SIG-M5 (cell line): ENCODE results near the gene PDE4D.
"Not testable (repeated sequence)": the region's sequence is repeated elsewhere in the genome, so short reads cannot be mapped to it uniquely, and the experiment has no call there.

Source experiments
- DNase-seq: peaks from one replicate; lab custom pipeline; 2025; lab: John Stamatoyannopoulos, UW

Gene PDE4D

GRCh38 chr5:59768152-59769040, 125.1 kb downstream of the PDE4D start:
- no peak for DNase-seq

- no peak for DNase-seq
These were observed 125.8 kb downstream of the PDE4D start for GRCh38 chr5:59767681-59768151.

GRCh38 chr5:59767211-59767605, 126.3 kb downstream of the PDE4D start:
- DNase-seq, result no peak

GRCh38 chr5:59766427-59767210, 126.9 kb downstream of the PDE4D start:
- DNase-seq, result no peak

DNA sequence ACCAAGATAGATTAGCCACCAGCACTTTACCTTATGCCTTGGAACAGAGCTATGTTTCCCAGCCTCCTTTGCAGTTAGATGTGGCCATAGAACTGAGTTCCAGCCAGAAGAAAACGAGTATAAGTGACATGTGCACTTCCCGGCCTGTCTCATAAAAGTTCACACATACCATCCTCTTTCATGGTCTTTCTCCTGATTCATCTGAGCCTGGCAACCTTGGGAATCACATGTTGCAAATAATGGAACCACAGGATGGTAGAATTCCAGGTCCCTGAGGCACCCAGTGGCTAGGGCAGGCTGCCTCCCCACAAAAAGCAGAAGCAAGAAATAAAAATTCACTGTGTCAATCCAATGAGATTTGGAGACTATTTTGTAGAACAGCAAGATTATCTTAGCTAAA, 128.1 kb downstream of the PDE4D start:
- no peak for DNase-seq

- DNase-seq, result no peak
These were observed 129.2 kb downstream of the PDE4D start for GRCh38 chr5:59764361-59764760.

DNA sequence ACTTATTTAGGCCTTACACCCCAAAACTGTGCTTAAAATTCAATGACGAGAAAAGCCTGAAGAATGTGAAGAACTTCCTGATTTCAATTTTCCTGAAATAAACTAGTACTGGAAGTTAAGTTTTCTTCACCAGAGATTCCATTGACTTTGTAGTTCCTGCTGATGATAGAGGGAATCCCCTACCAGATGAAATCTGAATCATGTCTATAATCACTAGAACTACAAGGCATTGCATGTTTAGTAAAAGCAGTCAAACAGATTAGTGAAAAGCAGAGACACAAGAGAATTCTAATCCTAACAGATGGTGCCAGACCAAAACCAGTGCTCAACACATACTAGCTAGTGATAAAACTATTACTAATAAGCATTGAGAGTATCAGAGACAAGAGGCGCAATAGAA, 130.0 kb downstream of the PDE4D start:
- no peak for DNase-seq

DNA sequence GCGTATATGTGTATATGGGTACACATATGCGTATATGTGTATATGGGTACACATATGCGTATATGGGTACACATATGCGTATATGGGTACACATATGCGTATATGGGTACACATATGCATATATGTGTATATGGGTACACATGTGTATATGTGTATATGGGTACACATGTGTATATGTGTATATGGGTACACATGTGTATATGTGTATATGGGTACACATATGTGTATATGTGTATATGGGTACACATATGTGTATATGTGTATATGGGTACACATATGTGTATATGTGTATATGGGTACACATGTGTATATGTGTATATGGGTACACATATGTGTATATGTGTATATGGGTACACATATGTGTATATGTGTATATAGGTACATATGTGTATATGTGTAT, 131.3 kb downstream of the PDE4D start:
- not testable (repeated sequence) for DNase-seq

GRCh38 chr5:59760785-59761348, 132.7 kb downstream of the PDE4D start:
- no peak for DNase-seq

GRCh38 chr5:59759600-59760351, 133.8 kb downstream of the PDE4D start:
- DNase-seq, result no peak

DNA sequence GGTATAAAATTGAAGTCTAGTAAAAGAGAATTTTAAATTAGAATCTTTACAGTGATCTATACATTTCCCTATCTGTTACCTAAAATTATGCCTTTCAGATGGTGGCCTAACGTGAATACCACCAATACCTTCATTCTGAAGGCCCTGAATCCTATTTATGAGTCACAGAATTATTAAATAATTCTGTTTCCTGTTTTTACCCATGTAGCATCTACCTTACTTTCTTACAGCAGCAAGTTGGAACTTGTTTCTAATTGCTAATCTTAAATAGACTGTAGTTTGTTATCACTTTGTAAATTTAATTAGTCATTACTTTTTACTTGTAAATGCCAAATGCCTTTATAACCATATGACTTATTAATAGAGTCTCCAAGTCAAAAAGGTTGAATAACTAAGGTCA, 135.0 kb downstream of the PDE4D start:
- DNase-seq, result no peak

DNA sequence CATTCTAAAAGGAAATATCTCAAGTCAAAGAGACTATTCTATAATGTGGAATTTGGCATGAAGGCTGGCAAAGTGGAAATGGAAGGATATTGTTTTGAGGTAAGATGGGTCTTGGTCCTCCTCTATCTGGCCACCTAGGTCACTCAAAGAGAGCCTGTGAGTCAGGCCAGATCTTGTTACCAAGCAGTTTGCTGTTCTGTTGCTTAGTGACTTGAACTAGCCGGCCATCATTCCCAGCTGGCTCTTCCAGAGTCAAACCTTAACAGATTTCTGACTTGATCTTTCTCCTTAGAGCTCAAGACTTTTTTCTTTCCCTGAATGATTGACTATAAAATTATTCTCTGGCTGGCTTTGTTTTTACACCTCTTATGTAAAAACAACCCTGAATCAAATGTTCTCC, 136.1 kb downstream of the PDE4D start:
- DNase-seq, result no peak

DNA sequence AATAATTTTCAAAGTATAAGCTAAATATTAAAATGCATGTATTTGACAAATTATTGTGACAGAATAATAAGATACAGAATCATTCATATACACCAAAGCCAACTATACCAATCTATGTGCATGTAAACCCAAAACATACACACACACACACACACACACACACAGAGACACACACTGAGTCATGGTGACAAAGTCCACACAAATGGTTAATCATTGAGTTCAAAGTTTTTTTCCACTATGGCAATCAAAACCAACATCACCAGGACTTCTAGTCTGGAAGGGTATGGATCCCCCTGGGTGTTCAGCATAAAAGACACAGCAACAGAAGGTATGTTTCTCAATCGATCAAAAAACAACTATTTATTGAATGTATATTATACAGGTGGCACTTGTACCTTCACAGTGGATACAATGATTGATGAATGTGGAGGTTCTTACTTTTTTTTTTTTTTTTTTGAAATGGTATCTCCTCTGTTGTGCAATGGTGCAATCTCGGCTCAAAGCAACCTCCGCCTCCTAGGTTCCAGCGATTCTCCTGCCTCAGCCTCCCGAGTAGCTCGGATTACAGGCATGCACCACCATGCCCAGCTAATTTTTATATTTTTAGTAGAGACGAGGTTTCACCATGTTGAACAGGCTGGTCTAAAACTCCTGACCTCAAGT, 137.0 kb downstream of the PDE4D start:
- DNase-seq, result no peak

DNA sequence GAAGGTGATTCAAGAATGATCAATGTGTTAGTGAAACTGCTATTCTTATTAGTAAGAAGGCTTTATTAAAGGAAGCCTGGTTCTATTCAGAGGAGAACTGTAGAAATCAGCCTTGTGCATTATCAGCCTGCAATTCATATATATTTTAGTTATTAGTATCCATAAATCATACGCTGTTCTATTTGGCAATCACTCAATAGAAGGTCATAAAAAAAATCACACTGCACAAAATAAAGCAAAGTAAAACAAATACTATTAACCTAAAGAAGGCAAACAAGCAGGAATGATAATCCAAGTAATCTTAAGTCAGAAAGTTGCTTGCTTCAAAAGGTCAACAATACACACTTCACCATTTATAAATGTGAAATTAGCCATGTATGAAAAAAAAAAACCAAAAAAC, 138.1 kb downstream of the PDE4D start:
- no peak for DNase-seq

DNA sequence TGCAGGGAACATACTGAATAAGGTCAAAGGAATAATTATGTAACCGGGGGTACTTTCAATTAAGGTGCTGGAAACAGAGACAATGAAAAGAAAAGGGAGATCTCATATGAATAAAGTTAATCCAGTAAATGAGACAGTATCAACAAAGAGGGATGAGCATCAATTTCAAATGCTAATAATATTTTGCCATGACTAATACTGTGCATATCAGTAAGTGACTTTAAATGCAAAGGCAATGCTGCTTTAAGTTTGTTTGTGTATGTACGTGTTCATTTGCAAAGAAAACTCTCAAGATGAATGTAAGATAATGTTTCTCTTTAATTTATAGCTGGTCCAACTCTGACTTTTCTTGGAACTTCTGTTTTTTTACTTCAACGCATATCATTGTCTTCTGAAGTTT, 139.9 kb downstream of the PDE4D start:
- no peak for DNase-seq

- no peak for DNase-seq
These were observed 143.6 kb downstream of the PDE4D start for GRCh38 chr5:59749782-59750520.

- not testable (repeated sequence) for DNase-seq
These were observed 145.4 kb downstream of the PDE4D start for GRCh38 chr5:59748036-59748663.

GRCh38 chr5:59746241-59746765, 147.2 kb downstream of the PDE4D start:
- DNase-seq, result no peak

DNA sequence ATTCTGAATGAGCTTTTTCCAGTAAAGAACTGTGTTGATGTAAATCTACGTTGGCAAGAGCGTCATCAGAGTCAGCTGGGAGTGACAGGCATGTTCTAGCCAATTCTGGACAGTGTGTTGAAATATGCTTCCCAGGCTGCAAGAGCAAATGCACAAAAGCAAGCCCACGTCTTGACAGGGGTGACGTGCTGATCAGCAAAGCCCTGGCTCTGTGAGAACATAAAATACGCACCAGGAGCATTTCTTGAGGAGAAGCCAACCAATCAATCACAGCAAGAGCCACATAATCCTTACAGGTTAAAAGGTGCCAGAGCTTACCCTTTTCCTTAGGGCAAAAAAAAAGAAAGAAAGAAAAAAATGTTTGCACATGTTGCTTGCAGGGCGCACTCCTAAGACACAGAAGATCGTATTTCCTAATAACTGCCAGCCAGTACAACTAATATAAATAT, 148.1 kb downstream of the PDE4D start:
- DNase-seq, result no peak

DNA sequence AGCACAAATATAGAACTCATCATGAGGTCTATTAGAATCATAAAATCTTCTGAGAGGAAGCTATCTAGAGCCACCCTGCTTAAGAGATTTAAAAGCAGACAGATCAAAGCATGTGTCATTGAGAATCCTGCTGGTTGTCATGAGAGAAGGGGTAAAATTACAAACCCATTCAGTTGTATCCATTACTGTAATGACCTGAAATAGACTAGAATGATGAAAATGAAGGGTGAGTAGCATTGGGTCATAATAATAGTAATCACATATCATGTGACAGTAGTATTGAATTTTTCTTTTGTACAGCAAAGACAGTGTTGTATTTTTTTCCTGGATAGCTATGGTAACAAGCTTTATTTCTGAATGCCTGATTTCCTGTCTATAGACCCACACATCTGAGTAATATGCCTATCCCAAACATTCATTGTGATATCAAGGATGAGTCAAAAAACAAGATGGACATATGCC, 149.0 kb downstream of the PDE4D start:
- DNase-seq, result no peak
